Psoas muscle (tissue), 8 donors: ENCODE results near the gene ETV2. TPM values are rescaled to one million over a fixed set of nuclear protein-coding genes. Genes with fewer than 3 reads are reported as not detected.

Experiments
- ATAC-seq, 4 donors: fragments of 200-7000 bp; cut with Tn5 transposase; one replicate each; pipeline ENCODE4 v1.9.1; 2020; ENCODE audit warnings: moderate library complexity in 3 of 4, mild to moderate bottlenecking in 2 of 4
- DNase-seq, 2 donors: peaks; one replicate each; pipeline ENCODE4 v3.0.0-alpha.2; 2020
- H3K27ac ChIP-seq: fragments of 200-600 bp; one replicate; pipeline ENCODE4 v1.8.0; 2022
- H3K27me3 ChIP-seq, 3 donors: fragments of 200-600 bp in 1 of 3; one replicate each; pipeline versions ENCODE4 v1.6.1 to v1.8.0; 2013 to 2022; ENCODE audit warnings: low read length in 2 of 3, mild to moderate bottlenecking in 2 of 3, moderate library complexity in 1 of 3; ENCODE audit not compliant: insufficient read depth in 3 of 3
- H3K36me3 ChIP-seq, 2 donors: fragments of 200-600 bp in 1 of 2; one replicate each; pipeline versions ENCODE4 v1.6.1 to v1.8.0; 2013 to 2022; ENCODE audit warnings: low read depth in 1 of 2, mild to moderate bottlenecking in 1 of 2, moderate library complexity in 1 of 2; ENCODE audit not compliant: insufficient read depth in 1 of 2
- H3K4me1 ChIP-seq: fragments of 200-600 bp; one replicate; pipeline ENCODE4 v1.8.0; 2022
- H3K4me3 ChIP-seq: fragments of 200-600 bp; one replicate; pipeline ENCODE4 v1.8.0; 2022; ENCODE audit warnings: mild to moderate bottlenecking
- H3K9me3 ChIP-seq: fragments of 200-600 bp; one replicate; pipeline ENCODE4 v1.8.0; 2022
- WGBS, 3 donors: extraction: QIAGEN DNeasy Blood & Tissue Kit; methylation state at CpG; one replicate each; pipeline versions ENCODE4 v1.1.6 to v1.1.7; 2013; 5-methylcytosine and 5-hydroxymethylcytosine counted together
- intact Hi-C, 2 donors: fragments of 100-400 bp; cut with DNase I; formaldehyde crosslinking; loops; one replicate each; pipeline versions ENCODE4 v1.11.0 to v1.14.2; 2022
- polyA plus RNA-seq, 3 donors: library from polyadenylated mRNA; stranded (reverse); fragments of 200-250 nt; gene quantifications; one replicate each; pipeline ENCODE4 v1.2.3, GENCODE V29; 2013
- total RNA-seq, 4 donors: library from RNA; stranded (reverse); fragmentation: NEBNext Ultra II Directional in 2 of 4; extraction: Animal tissue kit (Norgen Biotek cat#: 25700) in 2 of 4; gene quantifications; one replicate each; pipeline versions ENCODE4 v1.2.1 to v1.2.4, GENCODE V29; 2021 to 2023
- TF ChIP-seq, protein P1 (sequence below): fragments of 200-600 bp; IDR thresholded peaks from one replicate; pipeline ENCODE4 v1.8.0; 2022; ENCODE audit warnings: antibody characterized with exemption
- donor health status: healthy with polysubstance abuse.
- donor health status: DM: no; HTN: no; CAD: no; lungs with moderate emphysema.
- donor health status: Bipolar disorder and iron deficiency.
- donor health status: healthy.
- donor health status: DM: yes; HTN: yes; CAD: no.
- donor health status: DM: no; HTN: no; CAD: no.
- donor health status: DM: no; HTN: no; CAD: no.
- donor health status: DM: yes; HTN: yes; CAD: no.

Gene ETV2
- total and polyA plus RNA-seq, 7 donors: 0.19 to 0.23 (median 0.20) TPM; not detected in 4

DNA sequence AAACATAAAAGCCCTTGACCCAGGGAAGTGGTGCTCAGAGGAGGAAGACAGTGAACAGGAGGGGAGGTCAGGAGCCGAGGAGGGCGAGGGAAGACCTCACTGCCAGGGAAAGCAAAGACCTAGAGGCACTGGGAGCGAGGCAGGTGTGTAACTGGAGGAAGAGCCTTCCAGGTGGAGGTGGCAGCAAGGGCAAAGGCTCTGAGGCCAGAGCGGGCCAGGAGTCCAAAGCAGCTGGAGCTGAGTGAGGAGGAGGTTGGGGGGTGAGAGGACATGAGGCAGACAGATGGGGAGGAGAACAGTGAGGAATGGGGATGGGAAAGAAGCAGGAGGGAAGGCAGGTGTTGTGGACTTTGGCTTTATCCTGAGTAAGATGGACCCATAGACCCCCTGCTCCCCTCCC is 28.4 kb downstream of the ETV2 start:
- intact Hi-C loops: no loop called here
- Histone ChIP-seq H3K4me1 (no peaks in the 10 kb centered on the region), H3K36me3 (no peaks in the 10 kb centered on the region), H3K27ac (no peak overlapping the region), H3K27me3 (peaks cover 0 to 34% (median 8%) of the 10 kb centered on the region in 3 donors), H3K9me3 (no peaks in the 10 kb centered on the region), H3K4me3 (no peak overlapping the region)
- WGBS, 3 donors: 68 to 75% (median 69%) methylated on average over 4 of the region's 4 CpGs
- DNase-seq (no peak), ATAC-seq (no peak)
- TF ChIP-seq, protein P1, sequence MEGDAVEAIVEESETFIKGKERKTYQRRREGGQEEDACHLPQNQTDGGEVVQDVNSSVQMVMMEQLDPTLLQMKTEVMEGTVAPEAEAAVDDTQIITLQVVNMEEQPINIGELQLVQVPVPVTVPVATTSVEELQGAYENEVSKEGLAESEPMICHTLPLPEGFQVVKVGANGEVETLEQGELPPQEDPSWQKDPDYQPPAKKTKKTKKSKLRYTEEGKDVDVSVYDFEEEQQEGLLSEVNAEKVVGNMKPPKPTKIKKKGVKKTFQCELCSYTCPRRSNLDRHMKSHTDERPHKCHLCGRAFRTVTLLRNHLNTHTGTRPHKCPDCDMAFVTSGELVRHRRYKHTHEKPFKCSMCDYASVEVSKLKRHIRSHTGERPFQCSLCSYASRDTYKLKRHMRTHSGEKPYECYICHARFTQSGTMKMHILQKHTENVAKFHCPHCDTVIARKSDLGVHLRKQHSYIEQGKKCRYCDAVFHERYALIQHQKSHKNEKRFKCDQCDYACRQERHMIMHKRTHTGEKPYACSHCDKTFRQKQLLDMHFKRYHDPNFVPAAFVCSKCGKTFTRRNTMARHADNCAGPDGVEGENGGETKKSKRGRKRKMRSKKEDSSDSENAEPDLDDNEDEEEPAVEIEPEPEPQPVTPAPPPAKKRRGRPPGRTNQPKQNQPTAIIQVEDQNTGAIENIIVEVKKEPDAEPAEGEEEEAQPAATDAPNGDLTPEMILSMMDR: no peak

DNA sequence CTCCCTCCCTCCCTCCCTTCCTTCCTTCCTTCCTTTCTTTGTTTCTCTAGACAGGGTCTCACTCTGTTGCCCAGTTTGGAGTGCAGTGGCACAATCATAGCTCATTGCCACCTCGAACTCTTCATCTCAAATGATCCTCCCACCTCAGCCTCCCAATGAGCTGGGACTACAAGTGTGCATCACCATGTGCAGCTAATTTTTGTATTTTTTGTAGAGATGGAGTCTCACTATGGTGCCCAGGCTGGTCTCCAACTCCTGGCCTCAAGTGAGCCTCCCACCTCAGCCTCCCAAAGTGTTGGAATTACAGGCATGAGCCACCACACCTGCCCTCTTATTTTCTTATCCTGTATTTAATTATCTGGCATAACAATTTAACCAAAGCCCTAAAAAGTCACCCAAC is 29.1 kb downstream of the ETV2 start:
- TF ChIP-seq, protein P1: no peak
- Histone ChIP-seq H3K36me3 (no peaks in the 10 kb centered on the region), H3K4me1 (no peaks in the 10 kb centered on the region), H3K27ac (no peak overlapping the region), H3K9me3 (no peaks in the 10 kb centered on the region), H3K4me3 (no peak overlapping the region), H3K27me3 (peaks cover 0 to 34% (median 8%) of the 10 kb centered on the region in 3 donors)
- DNase-seq (no peak), ATAC-seq (no peak)
- intact Hi-C loops: no loop called here
- WGBS, 3 donors: 82 to 93% (median 92%) methylated on average over 1 of the region's 1 CpG

DNA sequence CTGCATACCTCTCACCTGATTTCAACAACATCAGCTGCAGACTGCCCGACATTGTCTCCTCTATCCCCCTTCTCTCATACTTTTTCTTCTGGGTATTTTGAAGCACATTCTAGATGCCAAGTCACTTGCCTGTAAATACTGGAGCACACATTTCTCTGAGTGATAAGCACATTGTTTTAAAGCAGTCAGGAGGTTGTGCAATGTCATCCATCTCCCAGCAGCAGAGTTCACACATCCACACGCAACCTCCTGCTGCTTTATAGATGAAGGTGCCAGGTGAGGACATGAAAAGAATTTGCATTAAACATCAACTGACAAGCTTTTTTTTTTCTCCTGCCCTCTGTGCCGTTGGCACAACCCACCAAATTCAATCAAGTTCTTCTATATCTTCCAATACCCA is 30.3 kb downstream of the ETV2 start:
- DNase-seq (no peak), ATAC-seq (no peak)
- Histone ChIP-seq H3K36me3 (no peaks in the 10 kb centered on the region), H3K27me3 (peaks cover 0 to 34% (median 8%) of the 10 kb centered on the region in 3 donors), H3K4me1 (no peaks in the 10 kb centered on the region), H3K4me3 (no peak overlapping the region), H3K27ac (no peak overlapping the region), H3K9me3 (no peaks in the 10 kb centered on the region)
- intact Hi-C loops: no loop called here
- WGBS, 3 donors: 50 to 56% (median 52%) methylated on average over 3 of the region's 3 CpGs
- TF ChIP-seq, protein P1: no peak

DNA sequence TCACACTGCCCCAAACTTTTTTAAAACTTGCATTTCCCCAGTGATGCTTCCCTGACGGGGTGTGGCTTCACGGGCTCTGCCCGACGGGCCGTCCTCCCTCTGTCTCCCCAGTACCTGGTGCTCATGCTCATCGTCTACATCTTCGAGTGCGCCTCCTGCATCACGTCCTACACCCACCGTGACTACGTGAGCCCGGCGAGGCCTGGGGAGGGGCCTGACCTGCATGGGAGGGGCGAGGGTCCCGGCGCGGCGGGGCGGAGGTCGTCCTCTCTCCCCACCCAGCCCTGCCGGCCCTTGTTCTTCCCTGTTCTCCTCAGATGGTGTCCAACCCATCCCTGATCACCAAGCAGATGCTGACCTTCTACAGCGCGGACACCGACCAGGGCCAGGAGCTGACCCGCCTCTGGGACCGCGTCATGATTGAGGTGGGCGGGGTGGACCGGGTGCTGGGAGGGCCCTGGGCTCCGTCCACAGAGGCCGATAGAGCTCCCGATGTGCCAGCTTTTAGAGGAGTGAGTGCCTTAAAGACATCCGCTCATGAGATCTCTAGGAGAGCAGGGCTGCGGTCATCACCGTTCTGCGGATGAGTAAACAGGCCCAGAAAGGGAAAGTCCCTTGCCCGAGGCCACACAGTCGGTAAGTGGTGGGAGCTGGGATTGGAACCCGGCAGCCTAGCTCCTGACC is 31.7 kb downstream of the ETV2 start:
- intact Hi-C loops: no loop called here
- Histone ChIP-seq H3K27me3 (peaks cover 0 to 34% (median 8%) of the 10 kb centered on the region in 3 donors), H3K4me3 (peak overlapping the region; percentile 49), H3K4me1 (no peaks in the 10 kb centered on the region), H3K27ac (no peak overlapping the region), H3K36me3 (no peaks in the 10 kb centered on the region), H3K9me3 (no peaks in the 10 kb centered on the region)
- WGBS, 3 donors: 7 to 9% (median 7%) methylated on average over 35 to 39 of the region's 39 CpGs
- DNase-seq: peak in 1 of 2 donors; percentile 34
- TF ChIP-seq, protein P1: no peak
- peak in 1 of 4 donors; percentile 44 for ATAC-seq
